RKO (cell line): Measurements from ENCODE around the gene PYDC2.
A peak's percentile ranks its signal among the peaks of the same experiment; 100 is the strongest.

Experiments used
- DNase-seq: peaks from one replicate; pipeline ENCODE4 v3.0.0-alpha.2; 2016; ENCODE audit warnings: low spot score

Gene PYDC2

DNA sequence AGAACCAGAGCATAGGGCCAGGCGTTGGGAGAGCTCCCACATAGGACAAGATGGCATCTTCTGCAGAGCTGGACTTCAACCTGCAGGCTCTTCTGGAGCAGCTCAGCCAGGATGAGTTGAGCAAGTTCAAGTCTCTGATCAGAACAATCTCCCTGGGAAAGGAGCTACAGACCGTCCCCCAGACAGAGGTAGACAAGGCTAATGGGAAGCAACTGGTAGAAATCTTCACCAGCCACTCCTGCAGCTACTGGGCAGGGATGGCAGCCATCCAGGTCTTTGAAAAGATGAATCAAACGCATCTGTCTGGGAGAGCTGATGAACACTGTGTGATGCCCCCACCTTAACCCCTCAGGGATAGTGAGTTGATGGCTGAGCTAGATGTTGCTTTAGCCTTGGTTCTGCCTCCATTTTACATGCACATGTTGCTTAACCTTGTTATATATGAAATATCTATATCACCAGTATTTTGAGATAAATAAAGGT, at the start of gene PYDC2:
TSS of gene PYDC2 (plus strand) at position 51 of the 483 bp plus-strand sequence. CDS start at position 51, 0 bp downstream.
- DNase-seq, result no peak

DNA sequence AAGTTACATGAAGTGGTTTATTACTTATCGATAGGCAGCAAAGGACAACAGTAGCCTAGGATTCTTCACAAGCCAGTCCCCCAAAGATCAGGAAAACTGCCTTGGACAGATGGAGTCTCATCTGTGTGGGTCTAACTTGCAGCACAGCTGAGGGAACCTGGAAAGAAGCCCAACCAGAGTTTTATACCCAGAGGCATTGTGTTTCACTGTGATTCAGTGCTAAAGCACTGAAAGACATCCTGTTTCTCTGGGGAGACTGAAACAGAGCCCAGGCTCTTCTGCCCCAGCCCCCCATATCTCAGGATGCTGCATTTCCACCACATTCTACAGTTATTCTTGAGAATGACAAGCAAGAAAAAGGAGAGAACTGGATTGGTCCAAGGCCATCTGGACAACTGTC, 48.2 kb upstream of the PYDC2 start:
- no peak for DNase-seq

DNA sequence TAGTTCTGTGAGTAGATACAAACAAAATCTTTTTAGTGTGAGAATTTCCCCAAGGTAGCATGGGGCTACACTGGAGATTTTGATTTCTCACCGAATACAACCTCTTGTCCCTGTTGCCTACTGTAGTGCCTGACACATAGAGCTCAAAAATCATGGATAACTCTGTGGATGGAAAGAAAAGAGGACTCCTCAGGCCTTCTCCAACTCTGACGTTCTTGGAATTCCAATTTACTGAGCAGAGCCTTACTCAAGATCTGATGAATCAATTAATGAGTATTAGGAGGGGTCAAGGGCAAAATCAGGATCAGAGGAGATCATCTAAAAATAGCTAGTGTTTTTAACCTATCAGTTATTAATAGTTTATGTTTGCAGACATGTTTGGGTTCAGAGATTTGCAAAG, 46.7 kb upstream of the PYDC2 start:
- DNase-seq, result no peak

DNA sequence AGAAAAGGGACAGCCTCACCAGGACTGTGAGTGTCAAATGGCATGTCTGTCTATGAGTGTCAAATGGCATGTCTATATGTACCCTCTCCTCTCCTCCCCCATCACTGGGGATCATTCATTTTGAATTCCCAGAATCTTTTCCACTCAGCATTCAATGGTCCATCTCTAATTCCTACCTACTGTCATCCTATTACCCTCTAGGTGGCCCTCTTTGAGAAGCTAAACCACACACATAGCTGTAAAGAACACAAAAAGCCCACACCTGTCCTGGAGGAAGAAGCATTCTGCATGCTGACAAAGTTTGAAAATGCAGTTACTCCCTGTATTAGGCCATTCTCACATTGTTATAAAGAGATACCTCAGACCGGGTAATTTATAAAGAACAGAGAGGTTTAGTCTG, 46.2 kb upstream of the PYDC2 start:
- no peak for DNase-seq

DNA sequence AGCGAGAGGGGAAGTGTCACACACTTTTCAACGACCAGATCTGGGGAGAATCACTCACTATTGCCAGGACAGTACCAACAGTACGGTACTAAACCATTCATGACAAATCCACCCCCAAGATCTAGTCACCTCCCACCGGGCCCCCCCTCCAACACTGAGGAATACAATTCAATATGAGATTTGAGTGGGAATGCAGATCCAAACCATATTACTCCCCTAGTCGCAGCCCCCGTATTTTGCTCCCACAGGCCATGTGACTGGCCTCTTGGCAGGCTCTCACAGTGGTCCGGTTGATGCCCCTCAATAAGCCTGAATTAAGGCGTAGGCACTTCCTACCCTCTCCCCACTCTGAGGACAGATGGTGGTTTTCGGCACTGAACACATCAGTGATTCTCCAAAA, 45.4 kb upstream of the PYDC2 start:
- no peak for DNase-seq

DNA sequence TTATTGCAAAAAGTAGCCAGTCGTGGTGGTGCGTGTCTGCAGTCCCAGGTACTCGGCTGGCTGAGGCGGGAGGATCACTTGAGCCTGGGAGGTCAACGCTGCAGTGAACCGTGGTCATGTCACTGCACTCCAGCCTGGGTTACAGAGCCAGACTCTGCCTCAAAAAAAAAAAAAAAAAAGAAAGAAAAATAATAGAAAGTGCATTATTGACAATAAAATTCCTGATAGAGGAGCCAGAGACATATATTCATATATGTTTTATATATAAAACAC, 43.6 kb upstream of the PYDC2 start:
- no peak for DNase-seq

DNA sequence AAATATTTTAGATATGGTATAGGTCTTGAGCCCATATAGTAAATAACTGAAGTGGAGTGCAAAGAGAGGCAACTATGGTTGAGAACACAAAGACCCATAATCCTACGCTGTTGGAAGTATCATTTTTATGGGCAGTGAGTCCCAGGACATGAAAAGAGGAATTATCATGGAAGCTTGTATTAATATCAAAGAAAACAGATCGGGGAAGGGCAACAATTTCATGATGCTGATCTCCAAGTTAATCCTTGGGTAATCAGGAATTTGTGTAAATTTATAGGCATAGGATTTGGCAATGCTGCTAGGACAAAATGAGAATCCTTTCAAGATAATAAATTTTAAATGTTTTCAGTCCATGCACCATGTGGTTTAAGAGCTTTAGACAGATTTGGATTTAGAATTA, 40.2 kb upstream of the PYDC2 start:
- no peak for DNase-seq

DNA sequence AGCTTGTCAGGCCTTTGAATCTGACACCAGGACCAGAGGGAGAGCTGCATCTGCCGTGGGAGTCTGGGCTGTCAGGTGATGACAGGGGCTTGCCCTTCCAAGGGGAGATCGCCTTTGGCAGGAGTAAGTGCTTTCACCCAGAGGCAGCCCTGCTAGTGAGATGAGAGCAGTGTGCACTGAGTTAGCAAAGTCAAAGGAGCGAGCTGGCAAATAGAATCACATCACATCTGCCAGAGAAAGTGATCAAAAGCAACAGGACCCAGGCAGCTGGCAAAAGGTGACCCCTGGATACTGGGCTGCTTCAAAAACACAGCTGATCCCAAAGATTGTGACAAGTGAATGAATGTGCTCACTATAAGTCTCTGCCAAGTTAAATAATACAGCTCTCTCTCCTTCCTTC, 36.1 kb upstream of the PYDC2 start:
- no peak for DNase-seq

DNA sequence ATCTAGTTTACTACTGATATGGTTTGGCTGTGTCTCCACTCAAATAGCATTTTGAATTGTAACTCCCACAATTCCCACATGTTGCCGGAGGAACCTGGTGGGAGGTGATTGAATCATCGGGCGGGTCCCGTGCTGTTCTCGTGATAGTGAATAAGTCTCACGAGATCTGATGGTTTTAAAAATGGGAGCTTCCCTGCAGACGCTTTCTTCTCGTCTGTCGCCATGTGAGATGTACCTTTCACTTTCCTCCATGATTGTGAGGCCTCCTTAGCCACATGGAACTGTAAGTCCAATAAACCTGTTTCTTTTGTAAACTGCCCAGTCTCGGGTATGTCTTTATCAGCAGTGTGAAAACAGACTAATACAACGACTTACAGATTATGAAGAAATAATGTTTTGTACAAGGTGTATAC, 35.6 kb upstream of the PYDC2 start:
- peak; percentile 80 for DNase-seq

DNA sequence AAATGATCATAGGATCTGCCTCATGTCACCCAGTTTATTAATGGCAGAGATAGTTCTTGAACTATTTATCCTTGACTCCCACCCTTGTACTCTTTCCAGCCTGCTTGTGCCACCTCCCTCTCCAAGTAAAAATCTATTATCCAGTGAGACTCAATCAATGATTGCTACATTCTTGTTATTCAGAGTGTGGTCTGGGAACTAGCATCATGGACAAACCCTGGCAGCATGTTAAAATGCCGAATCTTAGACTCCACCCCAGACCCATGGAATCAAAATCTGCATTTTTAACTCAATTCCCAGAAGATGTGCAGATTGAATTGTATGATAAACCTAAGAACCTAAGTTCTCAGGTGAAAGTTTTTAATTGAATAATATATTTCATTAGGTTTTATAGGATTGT, 34.7 kb upstream of the PYDC2 start:
- DNase-seq, result peak; percentile 19

DNA sequence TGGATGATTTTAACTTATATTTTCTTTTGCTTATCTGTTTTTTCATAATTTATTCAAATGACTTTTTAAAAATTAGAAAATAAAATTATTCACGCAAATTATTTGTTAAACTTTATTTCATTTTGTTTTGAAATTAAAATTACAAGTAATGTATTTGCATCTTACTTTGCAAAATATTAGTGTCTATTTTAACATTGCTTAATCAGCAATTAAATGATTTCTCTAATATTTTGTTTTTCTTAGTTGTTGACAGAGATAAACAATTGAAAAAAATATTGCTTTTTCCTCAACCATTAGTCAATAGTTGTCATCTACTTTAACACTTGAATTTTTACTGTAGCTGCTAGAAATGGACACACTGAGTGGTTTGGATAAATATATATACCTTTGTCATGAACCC, 32.8 kb upstream of the PYDC2 start:
- no peak for DNase-seq

DNA sequence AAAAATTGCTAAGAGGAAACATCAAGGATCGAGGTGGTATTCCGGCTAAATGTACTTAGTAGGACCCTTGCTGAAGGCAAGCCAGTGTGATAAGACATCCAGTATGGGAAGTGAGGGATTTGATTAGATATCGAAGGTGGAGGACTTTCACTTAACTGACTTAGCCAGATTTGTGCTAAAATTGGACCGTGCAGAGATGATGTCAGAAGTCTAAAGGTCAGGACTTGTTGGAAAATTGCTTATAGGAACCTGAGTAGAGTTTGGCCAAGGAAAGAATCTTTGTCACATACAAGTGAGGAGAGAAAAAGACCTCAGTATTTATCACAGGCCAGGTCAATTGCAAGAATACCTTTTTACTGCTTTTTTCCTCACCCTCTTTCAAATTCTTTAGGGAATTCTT, 30.9 kb upstream of the PYDC2 start:
- no peak for DNase-seq

DNA sequence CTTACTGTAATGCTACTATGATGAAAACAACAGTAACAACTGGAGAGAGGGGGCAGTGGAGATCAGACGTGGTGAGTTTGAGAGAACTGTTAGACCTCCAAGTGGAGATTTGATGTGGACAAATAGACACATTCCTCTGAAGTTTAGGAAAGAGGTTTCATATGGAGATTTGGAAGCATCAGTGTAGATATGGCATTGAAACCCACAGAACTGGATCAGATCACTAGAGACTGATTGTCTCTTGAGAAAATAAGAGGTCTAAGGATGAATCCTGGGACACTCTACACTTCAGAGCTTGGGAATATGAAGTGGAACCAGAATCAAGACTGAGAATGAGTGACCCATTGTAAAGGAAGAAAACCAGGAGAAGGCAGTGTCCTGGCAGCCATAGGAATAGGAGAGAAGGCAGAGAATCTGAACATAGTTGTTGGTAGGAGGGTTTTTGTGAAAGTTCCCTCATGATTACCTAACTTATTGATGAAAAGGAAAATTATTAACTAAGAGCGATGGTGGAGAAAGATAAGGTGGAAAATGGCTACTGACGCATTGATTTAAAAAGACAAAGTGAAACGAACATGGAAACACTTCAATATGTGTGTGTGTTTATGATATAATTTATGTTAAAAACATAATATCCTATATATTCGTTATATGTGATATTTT, 29.7 kb upstream of the PYDC2 start:
- DNase-seq, result no peak

DNA sequence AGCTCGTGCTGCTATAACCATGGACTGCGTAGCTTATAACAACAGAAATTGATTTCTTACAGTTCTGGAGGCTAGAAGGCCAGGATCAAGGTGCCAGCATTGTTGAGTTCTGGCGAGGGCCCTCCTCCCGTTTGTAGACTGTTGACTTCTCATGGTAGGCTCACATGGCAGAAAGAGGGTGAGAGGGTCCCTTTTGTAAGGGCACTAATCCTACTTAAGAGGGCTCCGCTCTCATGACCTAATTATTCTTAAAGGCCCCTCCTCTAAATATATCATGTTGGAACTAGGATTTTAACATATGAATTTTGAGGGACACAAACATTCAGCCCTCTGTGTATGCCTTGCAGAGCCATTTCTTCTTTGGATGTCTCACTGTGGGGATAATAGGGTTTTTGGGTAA, 28.8 kb upstream of the PYDC2 start:
- DNase-seq, result no peak

DNA sequence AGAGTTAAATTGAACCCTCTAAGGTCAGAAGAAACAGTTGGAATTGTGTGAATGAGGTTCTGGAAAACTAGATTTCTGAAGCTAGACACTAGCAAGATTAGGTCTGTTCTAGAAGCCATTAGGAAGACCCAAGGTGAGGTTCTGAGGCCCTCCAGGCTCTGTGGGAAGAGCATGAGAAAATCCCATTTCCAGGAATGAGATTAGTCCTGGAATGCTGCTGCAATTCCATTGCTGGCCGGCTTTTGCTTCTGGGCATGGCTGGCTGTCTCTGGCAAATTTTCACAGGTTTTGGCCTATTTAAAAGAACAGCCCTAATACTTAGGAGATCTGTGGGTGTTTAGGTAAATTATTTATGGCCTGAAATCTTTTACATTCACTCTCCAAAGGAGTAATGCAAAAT, 26.9 kb upstream of the PYDC2 start:
- DNase-seq, result no peak

DNA sequence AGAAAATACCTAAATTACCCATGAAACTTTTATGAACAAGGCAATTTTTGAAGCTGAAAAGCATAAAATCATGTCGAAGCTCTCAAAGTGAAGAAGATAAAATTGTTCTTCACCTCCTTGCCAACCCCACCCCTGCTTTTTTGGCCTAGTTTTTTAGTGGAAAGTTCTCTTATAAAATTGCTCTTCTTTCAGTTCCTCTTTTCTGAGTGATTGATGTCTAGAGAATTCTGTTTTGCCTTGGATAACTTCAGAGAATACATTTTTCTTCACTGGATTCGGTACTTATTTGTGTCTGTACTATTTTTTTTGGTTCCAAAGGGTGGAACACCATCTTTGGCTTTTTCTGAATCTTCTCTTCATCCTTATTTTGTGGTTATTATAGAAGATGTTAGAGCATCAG, 25.0 kb upstream of the PYDC2 start:
- no peak for DNase-seq

DNA sequence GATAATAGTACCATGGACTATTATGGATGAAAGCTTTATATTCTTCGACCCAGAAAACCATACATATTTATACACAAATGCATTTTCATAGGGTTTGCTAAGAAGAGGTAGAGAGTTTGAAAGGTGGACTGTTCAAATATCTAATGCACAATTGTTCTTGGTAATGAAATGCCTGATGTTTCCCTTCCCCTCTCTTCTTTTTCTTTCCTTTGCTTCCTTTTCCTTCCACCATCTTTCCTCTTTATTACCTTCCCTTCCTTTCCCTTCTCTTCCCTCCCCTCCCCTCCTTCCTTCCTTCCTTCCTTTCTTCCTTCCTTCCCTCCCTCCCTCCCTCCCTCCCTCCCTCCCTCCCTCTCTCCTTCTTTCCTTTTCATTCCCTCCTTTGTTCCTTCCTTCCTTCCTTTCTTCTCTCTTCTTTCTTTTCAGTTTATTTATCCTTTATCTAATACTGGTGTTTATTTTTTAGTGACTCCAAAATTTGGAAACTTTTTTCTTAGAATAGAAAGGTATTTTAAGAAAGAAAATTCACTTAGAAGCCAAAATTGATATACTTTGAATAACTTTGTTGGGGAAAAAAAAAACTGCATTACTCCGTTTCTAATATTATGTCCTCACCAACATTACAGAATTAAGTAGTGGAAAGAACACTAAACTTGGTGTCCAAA, 22.7 kb upstream of the PYDC2 start:
- DNase-seq, result no peak

DNA sequence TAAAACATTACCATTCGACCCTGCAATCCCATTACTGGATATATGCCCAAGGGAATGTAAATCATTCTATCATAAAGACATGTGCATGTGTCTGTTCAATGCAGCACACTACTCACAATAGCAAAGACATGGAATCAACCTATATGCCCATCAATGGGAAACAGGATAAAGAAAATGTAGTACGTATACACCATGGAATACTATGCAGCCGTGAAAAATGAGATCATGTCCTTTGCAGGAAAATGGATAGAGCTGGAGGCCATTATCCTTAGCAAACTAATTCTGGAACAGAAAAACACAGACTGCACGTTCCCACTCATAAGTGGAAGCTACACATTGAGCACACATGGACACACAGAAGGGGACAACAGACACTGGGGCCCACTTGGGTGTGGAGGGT, 20.4 kb upstream of the PYDC2 start:
- no peak for DNase-seq

DNA sequence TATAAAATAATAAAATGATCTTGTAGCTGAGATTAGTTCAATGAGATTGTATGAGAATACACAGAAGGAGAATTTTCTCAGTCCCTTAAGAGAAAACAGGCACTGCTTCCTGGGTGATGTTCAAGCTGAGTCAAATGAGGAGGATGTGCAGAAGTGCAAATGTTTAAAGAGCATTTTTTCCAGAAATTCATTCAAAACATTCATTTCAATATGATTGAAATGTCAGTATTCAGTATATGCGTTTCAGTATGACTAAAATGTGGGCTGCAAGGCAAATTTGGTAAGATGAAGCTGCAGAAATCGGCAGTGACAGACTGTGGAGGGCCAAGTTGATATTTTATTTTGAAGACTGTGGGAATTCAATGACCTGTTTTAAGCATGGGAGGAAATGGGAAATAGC, 19.3 kb upstream of the PYDC2 start:
- DNase-seq, result no peak

DNA sequence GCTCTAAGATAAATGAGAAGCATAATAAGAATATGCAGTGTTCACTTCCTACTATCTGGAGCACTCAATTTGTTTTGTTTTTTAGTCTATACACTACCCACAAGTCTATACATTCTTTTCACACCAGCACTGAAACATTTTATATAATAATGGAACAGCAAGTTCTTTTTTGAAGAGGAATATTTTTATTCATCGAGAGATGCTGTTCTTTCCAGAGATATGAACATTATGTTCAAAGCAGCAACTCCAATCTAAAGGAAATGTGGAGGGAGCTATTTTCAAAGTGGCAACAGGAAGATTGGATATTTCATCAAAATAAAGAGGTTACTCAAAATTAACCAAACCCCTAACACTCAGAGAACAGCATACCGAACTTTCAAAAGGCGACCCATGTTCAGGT, 16.4 kb upstream of the PYDC2 start:
- no peak for DNase-seq

DNA sequence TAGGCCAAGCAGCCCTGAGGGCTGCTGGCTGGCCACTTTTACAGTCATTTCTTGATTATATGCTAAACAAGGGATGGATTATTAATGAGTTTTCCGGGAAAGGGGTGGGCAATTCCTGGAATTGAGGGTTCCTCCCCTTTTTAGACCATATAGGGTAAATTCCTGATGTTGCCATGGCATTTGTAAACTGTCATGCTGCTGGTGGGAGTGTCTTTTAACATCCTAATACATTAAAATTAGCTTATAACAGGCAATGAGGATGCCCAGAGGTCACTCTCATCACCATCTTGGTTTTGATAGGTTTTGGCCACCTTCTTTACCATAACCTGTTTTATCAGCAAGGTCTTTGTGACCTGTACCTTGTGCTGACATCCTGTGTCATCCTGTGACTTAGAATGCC, 11.7 kb upstream of the PYDC2 start:
- DNase-seq, result no peak

DNA sequence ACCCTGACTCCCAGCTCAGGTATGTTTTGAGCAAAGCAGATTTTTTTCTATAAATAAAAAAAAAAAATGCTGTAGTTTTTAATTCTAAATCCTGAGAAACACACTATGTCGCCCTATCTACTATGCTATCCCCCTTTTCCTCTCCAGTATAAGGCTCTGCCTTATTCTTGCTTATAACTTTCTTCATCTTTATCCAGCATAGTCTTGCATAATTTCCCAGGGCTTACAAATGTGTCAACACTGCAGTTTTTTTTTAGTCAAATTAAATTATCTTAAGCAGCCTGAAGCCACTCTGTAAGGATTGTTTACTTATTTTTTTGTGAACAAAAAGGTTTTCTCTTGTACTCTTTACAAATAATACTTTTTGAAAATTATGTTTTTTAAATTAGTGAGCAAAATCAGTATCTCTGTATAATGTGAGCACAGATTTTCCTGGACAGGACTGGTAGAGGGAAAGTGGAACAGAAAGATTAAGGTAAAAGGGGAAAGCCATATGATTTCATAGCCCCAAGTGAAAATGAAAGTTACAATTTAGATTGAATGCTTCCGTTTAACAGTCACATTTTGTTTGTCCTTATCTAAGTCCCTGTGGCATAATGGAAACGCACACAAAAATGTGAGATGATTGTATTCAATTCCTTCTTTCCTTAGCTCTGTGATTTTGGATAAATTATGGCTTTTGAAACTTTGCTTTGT, 5.6 kb upstream of the PYDC2 start:
- no peak for DNase-seq

DNA sequence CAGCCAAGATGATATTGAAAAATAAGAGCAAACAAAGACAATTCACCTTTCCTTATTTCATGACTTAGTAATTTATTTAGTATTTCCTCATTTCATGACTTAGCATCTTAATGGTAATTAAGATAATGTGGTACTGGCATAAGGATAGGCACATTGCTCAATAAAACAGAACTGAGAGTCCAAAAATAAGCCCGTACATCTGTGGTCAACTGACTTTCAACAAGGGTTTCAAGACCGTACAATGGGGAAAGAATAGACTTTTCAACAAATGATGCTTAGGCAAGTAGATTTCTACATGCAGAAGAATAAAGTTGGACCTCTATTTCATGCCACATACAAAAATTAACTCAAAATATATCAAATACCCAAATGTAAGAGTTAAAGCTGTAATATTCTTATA, 603 bp upstream of the PYDC2 start:
- no peak for DNase-seq

DNA sequence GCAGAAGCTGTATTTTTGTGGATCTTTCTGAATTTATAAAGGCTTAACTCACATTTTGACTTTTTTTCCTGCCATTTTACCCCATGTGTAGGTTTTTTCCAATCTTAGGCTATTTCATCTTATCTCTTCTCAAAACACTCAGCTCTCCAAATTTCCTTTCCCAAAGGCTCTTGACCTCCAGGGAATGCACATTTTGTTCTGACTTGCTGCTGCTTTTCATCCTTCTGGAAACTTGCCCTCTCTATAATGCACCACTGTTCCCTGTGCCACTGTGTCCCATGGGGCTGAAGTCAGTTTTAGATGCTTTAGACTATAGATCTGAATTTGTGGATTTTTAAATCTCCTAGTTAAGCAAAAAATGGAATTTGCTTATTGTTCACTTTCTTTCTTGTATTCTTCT, 9.1 kb downstream of the PYDC2 start:
- DNase-seq, result no peak
